GM23338 (cell line): ENCODE results near the gene LRIG1.

Source experiments
- CREB1 ChIP-seq: fragments of 250-450 bp; sonication (Bioruptor Pico); IDR thresholded peaks from 2 replicates; pipeline ENCODE4 v1.5.0; 2020; ENCODE audit warnings: low read depth, mild to moderate bottlenecking, moderate library complexity
- EZH2 ChIP-seq: fragments of 200-600 bp; sonication (generic); IDR thresholded peaks from one replicate; pipeline ENCODE4 v1.8.0; 2017; ENCODE audit warnings: antibody characterized with exemption, mild to moderate bottlenecking, low read depth; ENCODE audit not compliant: unreplicated experiment
- EZH2phosphoT487 ChIP-seq: fragments of 200-600 bp; sonication (generic); IDR thresholded peaks from one replicate; pipeline ENCODE4 v1.8.1; 2018; ENCODE audit warnings: antibody characterized with exemption; ENCODE audit not compliant: unreplicated experiment
- JUNB ChIP-seq: IDR thresholded peaks from one replicate; pipeline ENCODE4 v1.6.1; 2016; ENCODE audit warnings: antibody characterized with exemption; ENCODE audit not compliant: unreplicated experiment
- POLR2AphosphoS5 ChIP-seq: IDR thresholded peaks from 2 replicates; pipeline ENCODE4 v1.6.1; 2016; ENCODE audit warnings: antibody characterized with exemption, low read depth
- TF ChIP-seq, protein P1 (sequence below): IDR thresholded peaks from one replicate; pipeline ENCODE4 v1.6.1; 2018; ENCODE audit warnings: antibody characterized with exemption; ENCODE audit not compliant: unreplicated experiment
- TF ChIP-seq, protein P2 (sequence below), 2 experiments: fragments of 200-600 bp in 1 of 2; sonication (generic) in 1 of 2; conservative IDR thresholded peaks; 2 replicates each; pipeline versions ENCODE4 v1.5.1 to v1.6.1; 2016 to 2017; ENCODE audit warnings: antibody characterized with exemption in 2 of 2, low read depth in 2 of 2, mild to moderate bottlenecking in 2 of 2, moderate library complexity in 1 of 2
- TF ChIP-seq, protein P3 (sequence below): IDR thresholded peaks from 2 replicates; pipeline ENCODE4 v1.6.1; 2016; ENCODE audit warnings: antibody characterized with exemption

GRCh38 chr3:66376568-66376967 is 124.3 kb downstream of the LRIG1 start:
- TF ChIP-seq CREB1 (CRISPR knock-in tag) = no peak
- TF ChIP-seq EZH2 = no peak
- no peak; the same call in 1 of the 2 replicates for TF ChIP-seq POLR2AphosphoS5
- TF ChIP-seq, protein P1, sequence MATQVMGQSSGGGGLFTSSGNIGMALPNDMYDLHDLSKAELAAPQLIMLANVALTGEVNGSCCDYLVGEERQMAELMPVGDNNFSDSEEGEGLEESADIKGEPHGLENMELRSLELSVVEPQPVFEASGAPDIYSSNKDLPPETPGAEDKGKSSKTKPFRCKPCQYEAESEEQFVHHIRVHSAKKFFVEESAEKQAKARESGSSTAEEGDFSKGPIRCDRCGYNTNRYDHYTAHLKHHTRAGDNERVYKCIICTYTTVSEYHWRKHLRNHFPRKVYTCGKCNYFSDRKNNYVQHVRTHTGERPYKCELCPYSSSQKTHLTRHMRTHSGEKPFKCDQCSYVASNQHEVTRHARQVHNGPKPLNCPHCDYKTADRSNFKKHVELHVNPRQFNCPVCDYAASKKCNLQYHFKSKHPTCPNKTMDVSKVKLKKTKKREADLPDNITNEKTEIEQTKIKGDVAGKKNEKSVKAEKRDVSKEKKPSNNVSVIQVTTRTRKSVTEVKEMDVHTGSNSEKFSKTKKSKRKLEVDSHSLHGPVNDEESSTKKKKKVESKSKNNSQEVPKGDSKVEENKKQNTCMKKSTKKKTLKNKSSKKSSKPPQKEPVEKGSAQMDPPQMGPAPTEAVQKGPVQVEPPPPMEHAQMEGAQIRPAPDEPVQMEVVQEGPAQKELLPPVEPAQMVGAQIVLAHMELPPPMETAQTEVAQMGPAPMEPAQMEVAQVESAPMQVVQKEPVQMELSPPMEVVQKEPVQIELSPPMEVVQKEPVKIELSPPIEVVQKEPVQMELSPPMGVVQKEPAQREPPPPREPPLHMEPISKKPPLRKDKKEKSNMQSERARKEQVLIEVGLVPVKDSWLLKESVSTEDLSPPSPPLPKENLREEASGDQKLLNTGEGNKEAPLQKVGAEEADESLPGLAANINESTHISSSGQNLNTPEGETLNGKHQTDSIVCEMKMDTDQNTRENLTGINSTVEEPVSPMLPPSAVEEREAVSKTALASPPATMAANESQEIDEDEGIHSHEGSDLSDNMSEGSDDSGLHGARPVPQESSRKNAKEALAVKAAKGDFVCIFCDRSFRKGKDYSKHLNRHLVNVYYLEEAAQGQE = no peak
- TF ChIP-seq, protein P2, sequence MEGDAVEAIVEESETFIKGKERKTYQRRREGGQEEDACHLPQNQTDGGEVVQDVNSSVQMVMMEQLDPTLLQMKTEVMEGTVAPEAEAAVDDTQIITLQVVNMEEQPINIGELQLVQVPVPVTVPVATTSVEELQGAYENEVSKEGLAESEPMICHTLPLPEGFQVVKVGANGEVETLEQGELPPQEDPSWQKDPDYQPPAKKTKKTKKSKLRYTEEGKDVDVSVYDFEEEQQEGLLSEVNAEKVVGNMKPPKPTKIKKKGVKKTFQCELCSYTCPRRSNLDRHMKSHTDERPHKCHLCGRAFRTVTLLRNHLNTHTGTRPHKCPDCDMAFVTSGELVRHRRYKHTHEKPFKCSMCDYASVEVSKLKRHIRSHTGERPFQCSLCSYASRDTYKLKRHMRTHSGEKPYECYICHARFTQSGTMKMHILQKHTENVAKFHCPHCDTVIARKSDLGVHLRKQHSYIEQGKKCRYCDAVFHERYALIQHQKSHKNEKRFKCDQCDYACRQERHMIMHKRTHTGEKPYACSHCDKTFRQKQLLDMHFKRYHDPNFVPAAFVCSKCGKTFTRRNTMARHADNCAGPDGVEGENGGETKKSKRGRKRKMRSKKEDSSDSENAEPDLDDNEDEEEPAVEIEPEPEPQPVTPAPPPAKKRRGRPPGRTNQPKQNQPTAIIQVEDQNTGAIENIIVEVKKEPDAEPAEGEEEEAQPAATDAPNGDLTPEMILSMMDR (conservative IDR thresholded peaks at IDR 0.05; ENCODE audit: low read depth in 2 of 2) = no peak
- TF ChIP-seq EZH2phosphoT487 = no peak
- TF ChIP-seq JUNB = no peak
- TF ChIP-seq, protein P3, sequence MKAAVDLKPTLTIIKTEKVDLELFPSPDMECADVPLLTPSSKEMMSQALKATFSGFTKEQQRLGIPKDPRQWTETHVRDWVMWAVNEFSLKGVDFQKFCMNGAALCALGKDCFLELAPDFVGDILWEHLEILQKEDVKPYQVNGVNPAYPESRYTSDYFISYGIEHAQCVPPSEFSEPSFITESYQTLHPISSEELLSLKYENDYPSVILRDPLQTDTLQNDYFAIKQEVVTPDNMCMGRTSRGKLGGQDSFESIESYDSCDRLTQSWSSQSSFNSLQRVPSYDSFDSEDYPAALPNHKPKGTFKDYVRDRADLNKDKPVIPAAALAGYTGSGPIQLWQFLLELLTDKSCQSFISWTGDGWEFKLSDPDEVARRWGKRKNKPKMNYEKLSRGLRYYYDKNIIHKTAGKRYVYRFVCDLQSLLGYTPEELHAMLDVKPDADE = no peak
